K562 (cell line): ENCODE results near the gene TGFA. TPM values are rescaled to one million over a fixed set of nuclear protein-coding genes. Genes with fewer than 3 reads are reported as not detected.

Experiments
- ATAC-seq: fragments of 200-7000 bp; cut with Tn5 transposase; 3 replicates; pipeline ENCODE4 v1.9.1; 2020; ENCODE audit warnings: moderate library complexity
- BruUV-seq: library from RNA; stranded (reverse); fragments of 400-500 nt; replicated peaks from 2 replicates; lab custom pipeline; 2021; lab: Mats Ljungman, UMichigan
- CTCF ChIA-PET: fragments of 300-600 bp; formaldehyde crosslinking; extraction: SDS; loops from one replicate; lab custom pipeline; 2021; ENCODE audit warnings: low intra/inter-chr PET ratio; lab: Yijun Ruan, JAX
- POLR2A ChIA-PET: fragments of 300-600, 350-650 bp; sonication (Branson Sonifier 250); formaldehyde crosslinking; extraction: SDS; loops from one replicate; lab custom pipeline; 2021; ENCODE audit warnings: antibody characterized with exemption, inconsistent platforms; lab: Yijun Ruan, JAX
- DNase-seq, 4 experiments: peaks; one replicate each; pipeline versions ENCODE4 v3.0.0 to v3.0.0-alpha.2; 2011 to 2018; ENCODE audit warnings: low spot score in 3 of 4, mixed read lengths in 3 of 4; ENCODE audit errors: extremely low read depth in 1 of 4
- FAIRE-seq: peaks from 2 replicates; lab custom pipeline; 2011; peaks lifted over from hg19 to GRCh38; lab: Jason Lieb, UNC
- H2AFZ ChIP-seq: 2 replicates; pipeline ENCODE4 v1.6.0; 2011; ENCODE audit warnings: low read depth, low read length, control low read depth, inconsistent platforms
- H3K27ac ChIP-seq: fragments of 200-600 bp; 3 replicates; pipeline ENCODE4 v1.8.0; 2011; ENCODE audit warnings: low read depth, mild to moderate bottlenecking, control low read depth, inconsistent platforms, low read length, moderate library complexity, mixed read lengths; ENCODE audit errors: extremely low read depth
- H3K27me3 ChIP-seq, 2 experiments: fragments of 300-600 bp in 1 of 2; 2 replicates in 1 of 2; 3 replicates in 1 of 2; pipeline versions ENCODE4 v1.6.0 to v1.8.0; 2011; ENCODE audit warnings: inconsistent platforms in 2 of 2, low read length in 2 of 2, mild to moderate bottlenecking in 1 of 2, mixed read lengths in 1 of 2, moderate library complexity in 1 of 2; ENCODE audit not compliant: control insufficient read depth in 2 of 2, insufficient read depth in 2 of 2
- H3K36me3 ChIP-seq: fragments of 300-600 bp; 3 replicates; pipeline ENCODE4 v1.8.0; 2011; ENCODE audit warnings: mild to moderate bottlenecking, low read length, inconsistent platforms; ENCODE audit not compliant: control insufficient read depth, insufficient read depth
- H3K4me1 ChIP-seq, 2 experiments: fragments of 200-600 bp in 1 of 2; replicated peaks in 1 of 2; 2 replicates in 1 of 2; 3 replicates in 1 of 2; pipeline versions ENCODE4 v1.5.1 to v1.8.0; 2011; ENCODE audit warnings: inconsistent platforms in 2 of 2, low read length in 2 of 2, mild to moderate bottlenecking in 1 of 2, mixed read lengths in 1 of 2, moderate library complexity in 1 of 2; ENCODE audit not compliant: control insufficient read depth in 2 of 2, insufficient read depth in 2 of 2
- H3K4me2 ChIP-seq: 2 replicates; pipeline ENCODE4 v1.6.1; 2011; ENCODE audit warnings: low read length, control low read depth, inconsistent platforms, mixed read lengths; ENCODE audit not compliant: insufficient read depth
- H3K4me3 ChIP-seq: fragments of 200-600 bp; sonication (generic), shearing (Covaris generic); 2 replicates; pipeline ENCODE4 v1.5.1; 2016; ENCODE audit warnings: control low read depth, inconsistent platforms
- H3K79me2 ChIP-seq: fragments of 200-600 bp; 3 replicates; pipeline ENCODE4 v1.8.0; 2011; ENCODE audit warnings: low read length, inconsistent platforms; ENCODE audit not compliant: control insufficient read depth, insufficient read depth
- H3K9ac ChIP-seq, 2 experiments: 2 replicates each; pipeline versions ENCODE4 v1.6.0 to v1.6.1; 2011; ENCODE audit warnings: low read depth in 2 of 2, low read length in 2 of 2, control low read depth in 1 of 2, inconsistent platforms in 1 of 2, mild to moderate bottlenecking in 1 of 2, mixed read lengths in 1 of 2; ENCODE audit not compliant: insufficient read depth in 1 of 2
- H3K9me1 ChIP-seq: one replicate; pipeline ENCODE4 v1.6.0; 2011; ENCODE audit warnings: inconsistent platforms, mild to moderate bottlenecking, low read length, moderate library complexity; ENCODE audit not compliant: control insufficient read depth, insufficient read depth
- H3K9me3 ChIP-seq: replicated peaks from 2 replicates; pipeline ENCODE4 v1.5.1; 2011; ENCODE audit warnings: low read depth, low read length, inconsistent platforms; ENCODE audit not compliant: control insufficient read depth, insufficient read depth
- H4K20me1 ChIP-seq: replicated peaks from 2 replicates; pipeline ENCODE4 v1.6.1; 2011; ENCODE audit warnings: low read length, inconsistent platforms, mixed read lengths; ENCODE audit not compliant: control insufficient read depth, insufficient read depth
- ATF4 ChIP-seq: fragments of 450-650 bp; formaldehyde crosslinking; IDR thresholded peaks from 2 replicates; pipeline ENCODE4 v1.4.0; 2022; ENCODE audit warnings: mild to moderate bottlenecking, moderate library complexity
- FOXA1 ChIP-seq: fragments of 450-650 bp; IDR thresholded peaks from 2 replicates; pipeline ENCODE4 v1.6.1; 2016; ENCODE audit warnings: mild to moderate bottlenecking, borderline replicate concordance
- KDM5B ChIP-seq: fragments of 200-600 bp; sonication (generic); IDR thresholded peaks from 2 replicates; pipeline ENCODE4 v1.6.1; 2012; ENCODE audit warnings: low read depth, mild to moderate bottlenecking, moderate library complexity, low read length, control low read depth, inconsistent platforms; ENCODE audit not compliant: insufficient replicate concordance
- PHF21A ChIP-seq: fragments of 450-650 bp; IDR thresholded peaks from 2 replicates; pipeline ENCODE4 v1.6.1; 2017; ENCODE audit warnings: low read depth, borderline replicate concordance
- SMAD1 ChIP-seq: fragments of 150-350 bp; IDR thresholded peaks from 2 replicates; pipeline ENCODE4 v1.6.1; 2014; ENCODE audit warnings: low read length, low read depth; ENCODE audit not compliant: partially characterized antibody
- SMC3 ChIP-seq: conservative IDR thresholded peaks from 2 replicates; pipeline ENCODE4 v1.6.1; 2011; ENCODE audit warnings: low read depth, low read length, improper control_type of control experiment; ENCODE audit not compliant: insufficient read depth
- ZBTB1 ChIP-seq: sonication (generic); formaldehyde crosslinking; IDR thresholded peaks from 2 replicates; pipeline ENCODE4 v1.8.1; 2023; ENCODE audit warnings: missing genetic modification reagents, low read depth, mild to moderate bottlenecking, borderline replicate concordance
- ZNF79 ChIP-seq: fragments of 250-450 bp; sonication (Bioruptor Pico); IDR thresholded peaks from 2 replicates; pipeline ENCODE4 v1.4.0; 2020; ENCODE audit warnings: low read depth, mild to moderate bottlenecking, moderate library complexity
- in situ Hi-C: fragments of 300-500 bp; cut with MboI; formaldehyde crosslinking; loops from 4 replicates; pipeline ENCODE4 v1.15.0; 2018; ENCODE audit warnings: inconsistent platforms, mixed read lengths
- intact Hi-C: fragments of 100-400 bp; cut with micrococcal nuclease; formaldehyde crosslinking; loops from 2 replicates; pipeline ENCODE4 v1.14.2; 2022
- polyA plus RNA-seq, 8 experiments: library from polyadenylated mRNA; depleted of rRNA in 4 of 8; stranded (reverse) in 5 of 8; unstranded in 3 of 8; fragments of >200 nt; fragmentation: Nextera tagmentation in 2 of 8; fragmentation: Illumina TruSeq in 1 of 8; extraction: Ambion mirVana in 2 of 8; extraction: Trizol in 1 of 8; gene quantifications; 2 replicates each; pipeline versions ENCODE4 v1.2.1 to v1.2.3, GENCODE V29; 2011 to 2014; ENCODE audit warnings: inconsistent platforms in 1 of 8, missing spikeins in 1 of 8
- total RNA-seq, 7 experiments: library from RNA; depleted of rRNA in 6 of 7; stranded (reverse); fragments of >200 nt in 6 of 7; fragmentation: Illumina TruSeq in 2 of 7; extraction: Trizol in 2 of 7; gene quantifications; 2 replicates each; pipeline versions ENCODE4 v1.2.1 to v1.2.3, GENCODE V29; 2011 to 2021; ENCODE audit warnings: low replicate concordance in 1 of 7

The TGFA gene
- total and polyA plus RNA-seq, 9 of the 15 experiments (the other 6 are each of a cell fraction or from before 2014, with no cell fraction given) = not detected

DNA sequence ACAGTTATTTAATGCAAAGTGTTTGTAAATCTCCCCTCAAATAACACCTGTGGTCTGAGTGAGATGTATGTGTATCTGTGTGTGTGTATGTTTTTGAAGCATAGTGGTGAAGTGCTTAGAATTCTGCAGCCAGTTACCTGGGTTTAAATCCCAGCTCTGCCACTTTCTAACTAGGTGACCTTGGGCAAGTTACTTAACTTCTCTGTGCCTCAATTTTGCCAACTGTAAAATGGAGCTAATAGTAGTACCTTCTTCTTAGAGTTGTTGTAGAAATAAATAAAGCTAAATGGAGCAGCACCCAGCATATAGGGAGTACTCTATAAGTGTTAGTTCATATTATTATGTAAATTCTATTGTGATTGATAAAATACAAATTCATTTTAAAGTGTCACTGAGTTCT lies 48.9 kb downstream of the TGFA start:
- Histone ChIP-seq H3K79me2 (no peaks in the 10 kb centered on the region), H3K4me2 (no peak overlapping the region), H3K9ac (no peak overlapping the region), H3K4me3 (no peak overlapping the region), H4K20me1 (0 out of 2 replicates have a peak, but pooled peaks cover 3% of the 10 kb centered on the region), H3K9me1 (no peaks in the 10 kb centered on the region), H2AFZ (no peak overlapping the region), H3K4me1 (no peaks in the 10 kb centered on the region), H3K27me3 (peaks cover 10 to 11% of the 10 kb centered on the region in 2 experiments; a peak in 4 of 5 replicates), H3K27ac (no peak overlapping the region), H3K9me3 (no peaks in the 10 kb centered on the region), H3K36me3 (no peaks in the 10 kb centered on the region)
- DNase-seq (no peak), ATAC-seq (no peak), FAIRE-seq (no peak)
- CTCF ChIA-PET = no interaction called here
- intact Hi-C loops = no loop called here
- in situ Hi-C loops = no loop called here
- no TSS peak for BruUV-seq
- TF ChIP-seq ZNF79 (CRISPR knock-in tag) (no peak), PHF21A (no peak), FOXA1 (no peak), KDM5B (no peak), SMAD1 (no peak), ATF4 (CRISPR knock-in tag) (no peak), ZBTB1 (CRISPR knock-in tag) (no peak), SMC3 (no peak)
- POLR2A ChIA-PET = no interaction called here
